Choroid plexus epithelial cell (primary cell): ENCODE data around the gene DOK4.

ENCODE experiments used
- DNase-seq: peaks from one replicate; pipeline ENCODE4 v3.0.0-alpha.2; 2010; ENCODE audit warnings: low read depth
- H3K4me3 ChIP-seq: 2 replicates; pipeline ENCODE4 v1.5.1; 2011; ENCODE audit warnings: low read depth, mild to moderate bottlenecking, control low read depth, low read length, moderate library complexity
- TF ChIP-seq, protein P1 (sequence below): conservative IDR thresholded peaks from 2 replicates; pipeline ENCODE4 v1.5.1; 2011; ENCODE audit warnings: low read depth, mild to moderate bottlenecking, control low read depth, inconsistent platforms, low read length, moderate library complexity

Gene DOK4

DNA sequence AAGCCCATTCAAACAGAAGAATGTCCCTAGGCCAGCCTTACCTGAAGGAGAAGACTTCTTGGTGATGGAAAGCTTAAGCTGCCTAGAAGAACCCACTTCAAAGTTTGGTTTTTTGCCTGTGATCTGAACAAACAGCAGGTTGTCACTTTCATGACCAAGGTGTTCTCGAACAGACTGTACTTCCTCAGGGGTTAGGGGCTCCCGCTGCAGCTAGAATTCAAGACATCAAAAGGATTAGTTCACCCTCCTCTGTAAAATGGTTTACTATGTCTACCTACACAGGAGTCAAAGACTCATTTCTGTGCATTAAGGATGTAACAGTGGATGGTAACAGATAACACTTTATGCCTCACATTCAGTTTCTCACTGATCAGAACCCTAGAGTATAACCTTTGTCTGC is 52.3 kb downstream of the DOK4 start:
- TF ChIP-seq, protein P1, sequence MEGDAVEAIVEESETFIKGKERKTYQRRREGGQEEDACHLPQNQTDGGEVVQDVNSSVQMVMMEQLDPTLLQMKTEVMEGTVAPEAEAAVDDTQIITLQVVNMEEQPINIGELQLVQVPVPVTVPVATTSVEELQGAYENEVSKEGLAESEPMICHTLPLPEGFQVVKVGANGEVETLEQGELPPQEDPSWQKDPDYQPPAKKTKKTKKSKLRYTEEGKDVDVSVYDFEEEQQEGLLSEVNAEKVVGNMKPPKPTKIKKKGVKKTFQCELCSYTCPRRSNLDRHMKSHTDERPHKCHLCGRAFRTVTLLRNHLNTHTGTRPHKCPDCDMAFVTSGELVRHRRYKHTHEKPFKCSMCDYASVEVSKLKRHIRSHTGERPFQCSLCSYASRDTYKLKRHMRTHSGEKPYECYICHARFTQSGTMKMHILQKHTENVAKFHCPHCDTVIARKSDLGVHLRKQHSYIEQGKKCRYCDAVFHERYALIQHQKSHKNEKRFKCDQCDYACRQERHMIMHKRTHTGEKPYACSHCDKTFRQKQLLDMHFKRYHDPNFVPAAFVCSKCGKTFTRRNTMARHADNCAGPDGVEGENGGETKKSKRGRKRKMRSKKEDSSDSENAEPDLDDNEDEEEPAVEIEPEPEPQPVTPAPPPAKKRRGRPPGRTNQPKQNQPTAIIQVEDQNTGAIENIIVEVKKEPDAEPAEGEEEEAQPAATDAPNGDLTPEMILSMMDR = no peak
- no peak for DNase-seq
- H3K4me3 ChIP-seq = no peak overlapping the region

DNA sequence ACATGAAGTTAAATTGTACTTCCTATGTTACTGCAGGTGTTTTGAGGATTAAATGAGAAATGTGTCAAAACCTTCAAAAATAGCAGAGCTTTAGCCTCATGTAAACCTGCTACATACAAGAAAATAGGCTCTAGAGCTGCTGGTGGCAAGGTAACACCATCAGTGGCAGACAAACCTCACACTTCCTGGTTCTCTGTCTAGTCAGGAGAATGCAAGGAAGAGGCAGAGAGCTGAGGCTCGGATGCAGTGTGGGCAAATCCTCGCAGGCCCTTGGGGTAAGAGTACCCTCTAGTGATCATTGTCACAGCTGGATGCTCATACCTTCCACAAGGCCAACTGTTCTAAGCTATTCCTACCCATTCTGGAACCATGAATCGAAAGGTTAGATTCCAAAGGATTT is 53.3 kb downstream of the DOK4 start:
- H3K4me3 ChIP-seq = no peak overlapping the region
- TF ChIP-seq, protein P1 = no peak
- no peak for DNase-seq

DNA sequence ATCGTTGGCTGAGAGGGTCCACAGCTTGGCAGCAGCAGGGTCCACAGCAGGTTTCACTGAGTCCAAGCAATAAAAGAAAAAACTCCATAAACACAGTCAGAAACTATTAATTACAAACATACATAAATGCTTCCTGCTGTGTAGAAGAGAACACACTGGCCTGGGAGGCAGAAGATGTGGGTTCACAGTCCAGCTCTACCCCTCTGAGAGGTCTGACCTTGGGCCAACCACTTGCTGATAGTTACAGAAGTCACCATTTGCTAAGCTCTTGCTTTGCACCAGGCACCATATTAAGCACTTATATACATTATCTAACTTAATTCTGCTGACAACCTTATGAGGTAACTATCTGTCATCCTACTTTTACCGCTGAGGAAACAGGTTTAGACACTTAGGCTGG is 53.8 kb downstream of the DOK4 start:
- H3K4me3 ChIP-seq = no peak overlapping the region
- TF ChIP-seq, protein P1 = no peak
- DNase-seq = no peak

DNA sequence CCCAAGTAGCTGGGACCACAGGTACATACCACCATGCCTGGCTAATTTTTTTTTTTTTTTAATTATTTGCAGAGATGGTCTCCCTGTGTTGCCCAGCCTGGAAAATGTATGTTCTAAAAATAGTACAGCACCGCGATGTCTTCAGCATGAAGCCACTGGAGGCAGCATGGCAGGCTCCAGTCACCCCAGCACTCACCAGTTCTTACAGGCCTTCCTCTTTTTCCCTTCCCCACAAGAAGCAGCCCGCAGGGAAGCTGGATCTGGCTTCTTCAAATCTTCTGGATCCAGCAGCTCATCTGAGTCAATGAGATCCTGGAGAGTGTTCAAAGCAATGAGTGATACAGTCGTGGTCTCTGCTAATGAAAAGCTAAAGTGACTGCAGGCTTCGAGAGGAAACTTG is 55.3 kb downstream of the DOK4 start:
- no peak for DNase-seq
- no peak overlapping the region for H3K4me3 ChIP-seq
- TF ChIP-seq, protein P1 = no peak

DNA sequence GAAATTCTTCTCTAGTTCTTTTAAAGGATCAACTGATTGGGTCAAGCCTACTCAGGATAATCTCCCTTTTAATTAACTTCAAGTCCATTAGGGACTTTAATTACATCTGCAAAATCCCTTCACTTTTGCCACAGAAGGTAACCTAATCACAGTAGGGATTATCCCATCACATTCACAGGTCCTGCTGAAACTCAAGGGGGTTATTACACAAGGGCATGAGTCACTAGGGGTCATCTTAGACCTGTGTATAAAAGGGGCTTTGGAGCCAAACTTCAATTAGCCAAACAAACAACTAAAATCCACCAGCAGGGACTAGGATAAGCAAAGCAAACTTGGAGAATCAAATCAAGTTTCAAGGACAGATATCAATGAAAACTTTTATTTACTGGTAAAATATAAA is 58.5 kb downstream of the DOK4 start:
- DNase-seq = no peak
- H3K4me3 ChIP-seq = no peak overlapping the region
- TF ChIP-seq, protein P1 = no peak

DNA sequence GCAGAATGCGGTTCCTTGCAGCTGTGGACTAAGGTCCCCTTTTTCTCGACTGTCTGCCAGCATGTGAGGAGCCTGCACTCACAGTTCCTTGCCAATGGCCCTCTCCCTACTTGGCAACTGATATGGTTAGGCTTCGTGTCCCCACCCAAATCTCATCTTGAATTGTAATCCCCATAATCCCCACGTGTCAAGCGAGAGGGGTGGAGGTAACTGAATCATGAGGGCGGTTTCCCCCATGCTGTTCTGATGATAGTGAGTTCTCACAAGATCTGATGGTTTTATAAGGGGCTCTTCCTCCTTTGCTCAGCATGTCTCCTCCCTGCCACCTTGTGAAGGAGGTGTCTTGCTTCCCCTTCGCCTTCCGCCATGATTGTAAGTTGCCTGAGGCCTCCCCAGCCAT is 59.0 kb downstream of the DOK4 start:
- H3K4me3 ChIP-seq = no peak overlapping the region
- no peak for DNase-seq
- TF ChIP-seq, protein P1 = no peak

DNA sequence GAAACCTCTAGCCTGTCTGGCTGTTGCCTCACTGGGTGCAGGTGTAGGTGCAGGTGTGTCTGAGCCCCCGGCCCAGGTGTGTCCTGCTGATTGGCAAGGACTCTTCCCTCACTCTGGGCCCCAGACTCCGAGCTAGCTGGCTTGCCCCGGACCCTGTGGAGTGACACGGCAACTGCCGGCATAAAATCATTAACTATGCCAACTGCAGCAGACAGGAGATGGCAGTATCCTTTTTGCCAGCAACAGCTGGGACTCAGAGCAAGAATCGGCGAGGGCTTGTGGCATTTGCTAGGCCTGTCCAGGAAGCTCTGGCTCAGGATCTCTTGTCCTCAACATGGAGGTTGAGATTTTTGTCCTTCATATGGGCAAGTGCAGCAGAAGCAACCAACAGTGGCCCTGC is 59.9 kb downstream of the DOK4 start:
- TF ChIP-seq, protein P1 = no peak
- no peak for DNase-seq
- H3K4me3 ChIP-seq = no peak overlapping the region
